ENCODE data around the gene WDR17. TPM values are rescaled to one million over a fixed set of nuclear protein-coding genes. Genes with fewer than 3 reads are reported as not detected.

WDR17 gene
- total RNA-seq, 1 experiment from 2014 or later, result 7.6 TPM

DNA sequence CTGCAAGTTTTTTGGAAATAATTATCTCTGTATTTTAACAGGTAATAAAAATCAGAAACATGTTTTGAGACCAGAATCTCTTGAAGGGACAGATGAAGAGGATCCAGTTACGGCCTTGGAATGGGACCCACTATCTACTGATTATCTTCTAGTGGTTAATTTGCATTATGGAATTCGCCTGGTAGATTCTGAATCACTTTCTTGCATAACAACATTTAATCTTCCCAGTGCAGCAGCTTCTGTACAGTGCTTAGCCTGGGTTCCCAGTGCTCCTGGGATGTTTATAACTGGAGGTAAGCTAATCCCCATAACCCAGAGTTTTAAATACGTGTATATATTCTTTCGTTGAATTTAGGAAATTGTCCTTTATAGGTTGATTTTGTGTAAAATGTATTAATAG lies 59.4 kb downstream of the WDR17 start:
- H3K36me3 Mint-ChIP-seq (ENCODE audit: insufficient read depth, unreplicated experiment), result no peaks in the 10 kb centered on the region
- intact Hi-C loops (cut with micrococcal nuclease; ENCODE audit: unreplicated experiment), result no loop called here
- H3K27me3 Mint-ChIP-seq (ENCODE audit: unreplicated experiment), result no peaks in the 10 kb centered on the region
- CTCF ChIA-PET, result no interaction called here
- no peak overlapping the region for H3K27ac Mint-ChIP-seq (ENCODE audit: unreplicated experiment)
- TF ChIP-seq, protein P1, sequence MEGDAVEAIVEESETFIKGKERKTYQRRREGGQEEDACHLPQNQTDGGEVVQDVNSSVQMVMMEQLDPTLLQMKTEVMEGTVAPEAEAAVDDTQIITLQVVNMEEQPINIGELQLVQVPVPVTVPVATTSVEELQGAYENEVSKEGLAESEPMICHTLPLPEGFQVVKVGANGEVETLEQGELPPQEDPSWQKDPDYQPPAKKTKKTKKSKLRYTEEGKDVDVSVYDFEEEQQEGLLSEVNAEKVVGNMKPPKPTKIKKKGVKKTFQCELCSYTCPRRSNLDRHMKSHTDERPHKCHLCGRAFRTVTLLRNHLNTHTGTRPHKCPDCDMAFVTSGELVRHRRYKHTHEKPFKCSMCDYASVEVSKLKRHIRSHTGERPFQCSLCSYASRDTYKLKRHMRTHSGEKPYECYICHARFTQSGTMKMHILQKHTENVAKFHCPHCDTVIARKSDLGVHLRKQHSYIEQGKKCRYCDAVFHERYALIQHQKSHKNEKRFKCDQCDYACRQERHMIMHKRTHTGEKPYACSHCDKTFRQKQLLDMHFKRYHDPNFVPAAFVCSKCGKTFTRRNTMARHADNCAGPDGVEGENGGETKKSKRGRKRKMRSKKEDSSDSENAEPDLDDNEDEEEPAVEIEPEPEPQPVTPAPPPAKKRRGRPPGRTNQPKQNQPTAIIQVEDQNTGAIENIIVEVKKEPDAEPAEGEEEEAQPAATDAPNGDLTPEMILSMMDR (IDR thresholded peaks at IDR 0.05; ENCODE audit: unreplicated experiment), result no peak
- no peaks in the 10 kb centered on the region for H3K4me1 Mint-ChIP-seq (ENCODE audit: low read depth, unreplicated experiment)
- DNase-seq, result no peak
- BruUV-seq (replicated peaks), result no TSS peak
- H3K4me3 Mint-ChIP-seq (ENCODE audit: low read depth, unreplicated experiment), result no peak overlapping the region
- no peaks in the 10 kb centered on the region for H3K9me3 Mint-ChIP-seq (ENCODE audit: low read depth, unreplicated experiment)

DNA sequence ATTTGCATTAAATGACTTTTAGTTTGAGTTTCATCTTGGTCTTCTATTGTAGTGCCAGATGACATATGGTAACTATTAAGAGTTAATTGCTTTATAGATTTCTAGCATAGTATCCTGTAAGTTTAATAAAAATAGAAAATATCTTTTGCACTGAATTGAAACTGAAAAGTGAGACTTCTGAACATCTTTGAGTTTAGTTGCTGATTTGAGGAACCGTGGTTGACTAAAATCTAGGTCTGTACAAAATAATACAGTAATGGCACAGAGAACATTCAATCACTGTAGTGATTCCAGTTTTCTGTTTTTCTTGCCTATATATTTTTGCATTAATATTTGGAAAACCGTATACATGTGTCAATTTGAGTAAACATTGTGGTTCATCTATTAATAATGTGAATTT lies 69.0 kb downstream of the WDR17 start:
- no peaks in the 10 kb centered on the region for H3K36me3 Mint-ChIP-seq (ENCODE audit: insufficient read depth, unreplicated experiment)
- BruUV-seq (replicated peaks), result no TSS peak
- intact Hi-C loops (cut with micrococcal nuclease; ENCODE audit: unreplicated experiment), result no loop called here
- no peaks in the 10 kb centered on the region for H3K27me3 Mint-ChIP-seq (ENCODE audit: unreplicated experiment)
- TF ChIP-seq, protein P1 (IDR thresholded peaks at IDR 0.05; ENCODE audit: unreplicated experiment), result no peak
- CTCF ChIA-PET, result no interaction called here
- no peaks in the 10 kb centered on the region for H3K4me1 Mint-ChIP-seq (ENCODE audit: low read depth, unreplicated experiment)
- no peak overlapping the region for H3K4me3 Mint-ChIP-seq (ENCODE audit: low read depth, unreplicated experiment)
- no peak overlapping the region for H3K27ac Mint-ChIP-seq (ENCODE audit: unreplicated experiment)
- no peaks in the 10 kb centered on the region for H3K9me3 Mint-ChIP-seq (ENCODE audit: low read depth, unreplicated experiment)
- DNase-seq, result no peak

GRCh38 chr4:176137631-176138030 lies 72.0 kb downstream of the WDR17 start:
- intact Hi-C loops (cut with micrococcal nuclease; ENCODE audit: unreplicated experiment), result no loop called here
- no peaks in the 10 kb centered on the region for H3K4me1 Mint-ChIP-seq (ENCODE audit: low read depth, unreplicated experiment)
- H3K27ac Mint-ChIP-seq (ENCODE audit: unreplicated experiment), result no peak overlapping the region
- no peak for DNase-seq
- H3K4me3 Mint-ChIP-seq (ENCODE audit: low read depth, unreplicated experiment), result no peak overlapping the region
- no peaks in the 10 kb centered on the region for H3K36me3 Mint-ChIP-seq (ENCODE audit: insufficient read depth, unreplicated experiment)
- CTCF ChIA-PET, result no interaction called here
- H3K27me3 Mint-ChIP-seq (ENCODE audit: unreplicated experiment), result no peaks in the 10 kb centered on the region
- no peaks in the 10 kb centered on the region for H3K9me3 Mint-ChIP-seq (ENCODE audit: low read depth, unreplicated experiment)
- BruUV-seq (replicated peaks), result no TSS peak
- TF ChIP-seq, protein P1 (IDR thresholded peaks at IDR 0.05; ENCODE audit: unreplicated experiment), result no peak

GRCh38 chr4:176139518-176139917 lies 73.9 kb downstream of the WDR17 start:
- Mint-ChIP-seq H3K27me3 (ENCODE audit: unreplicated experiment) (no peaks in the 10 kb centered on the region), H3K4me1 (ENCODE audit: low read depth, unreplicated experiment) (no peaks in the 10 kb centered on the region), H3K4me3 (ENCODE audit: low read depth, unreplicated experiment) (no peak overlapping the region), H3K36me3 (ENCODE audit: insufficient read depth, unreplicated experiment) (no peaks in the 10 kb centered on the region), H3K9me3 (ENCODE audit: low read depth, unreplicated experiment) (no peaks in the 10 kb centered on the region), H3K27ac (ENCODE audit: unreplicated experiment) (no peak overlapping the region)
- intact Hi-C loops (cut with micrococcal nuclease; ENCODE audit: unreplicated experiment), result no loop called here
- BruUV-seq (replicated peaks), result no TSS peak
- DNase-seq, result no peak
- TF ChIP-seq, protein P1 (IDR thresholded peaks at IDR 0.05; ENCODE audit: unreplicated experiment), result no peak
- CTCF ChIA-PET, result no interaction called here

DNA sequence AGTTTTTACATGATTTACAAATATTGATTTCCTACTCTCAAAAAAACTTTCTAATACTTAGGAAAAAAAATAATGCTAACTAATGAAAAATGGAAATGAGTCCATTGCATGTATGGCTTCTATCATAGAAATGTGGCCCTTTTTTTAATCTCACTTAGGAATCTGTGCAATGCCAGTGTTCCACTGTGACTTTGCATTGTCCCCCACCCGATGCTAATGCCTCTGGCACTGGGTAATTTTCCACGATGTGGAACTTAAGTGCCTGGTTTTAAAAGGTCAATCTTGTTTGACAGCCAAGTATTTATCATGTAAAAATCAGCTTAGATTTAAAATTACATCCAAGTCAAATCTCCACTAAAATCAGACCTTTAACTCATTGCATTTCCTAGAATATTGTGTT lies 76.6 kb downstream of the WDR17 start:
- no peaks in the 10 kb centered on the region for H3K4me1 Mint-ChIP-seq (ENCODE audit: low read depth, unreplicated experiment)
- intact Hi-C loops (cut with micrococcal nuclease; ENCODE audit: unreplicated experiment), result no loop called here
- TF ChIP-seq, protein P1 (IDR thresholded peaks at IDR 0.05; ENCODE audit: unreplicated experiment), result no peak
- H3K36me3 Mint-ChIP-seq (ENCODE audit: insufficient read depth, unreplicated experiment), result no peaks in the 10 kb centered on the region
- BruUV-seq (replicated peaks), result no TSS peak
- H3K27me3 Mint-ChIP-seq (ENCODE audit: unreplicated experiment), result no peaks in the 10 kb centered on the region
- CTCF ChIA-PET, result no interaction called here
- no peak for DNase-seq
- H3K9me3 Mint-ChIP-seq (ENCODE audit: low read depth, unreplicated experiment), result no peaks in the 10 kb centered on the region
- no peak overlapping the region for H3K4me3 Mint-ChIP-seq (ENCODE audit: low read depth, unreplicated experiment)
- H3K27ac Mint-ChIP-seq (ENCODE audit: unreplicated experiment), result no peak overlapping the region
